PC-9 (cell line): ENCODE data around the gene RAET1L.

Experiments used
- EZH2 ChIP-seq: fragments of 200-600 bp; sonication (generic); IDR thresholded peaks from 2 replicates; pipeline ENCODE4 v1.8.0; 2017; ENCODE audit warnings: antibody characterized with exemption, low read depth
- TF ChIP-seq, protein P1 (sequence below): fragments of 200-600 bp; sonication (generic); conservative IDR thresholded peaks from 2 replicates; pipeline ENCODE4 v1.6.1; 2017; ENCODE audit warnings: mixed run types, antibody characterized with exemption, mild to moderate bottlenecking, moderate library complexity

- TF ChIP-seq, protein P1, sequence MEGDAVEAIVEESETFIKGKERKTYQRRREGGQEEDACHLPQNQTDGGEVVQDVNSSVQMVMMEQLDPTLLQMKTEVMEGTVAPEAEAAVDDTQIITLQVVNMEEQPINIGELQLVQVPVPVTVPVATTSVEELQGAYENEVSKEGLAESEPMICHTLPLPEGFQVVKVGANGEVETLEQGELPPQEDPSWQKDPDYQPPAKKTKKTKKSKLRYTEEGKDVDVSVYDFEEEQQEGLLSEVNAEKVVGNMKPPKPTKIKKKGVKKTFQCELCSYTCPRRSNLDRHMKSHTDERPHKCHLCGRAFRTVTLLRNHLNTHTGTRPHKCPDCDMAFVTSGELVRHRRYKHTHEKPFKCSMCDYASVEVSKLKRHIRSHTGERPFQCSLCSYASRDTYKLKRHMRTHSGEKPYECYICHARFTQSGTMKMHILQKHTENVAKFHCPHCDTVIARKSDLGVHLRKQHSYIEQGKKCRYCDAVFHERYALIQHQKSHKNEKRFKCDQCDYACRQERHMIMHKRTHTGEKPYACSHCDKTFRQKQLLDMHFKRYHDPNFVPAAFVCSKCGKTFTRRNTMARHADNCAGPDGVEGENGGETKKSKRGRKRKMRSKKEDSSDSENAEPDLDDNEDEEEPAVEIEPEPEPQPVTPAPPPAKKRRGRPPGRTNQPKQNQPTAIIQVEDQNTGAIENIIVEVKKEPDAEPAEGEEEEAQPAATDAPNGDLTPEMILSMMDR, result no peak; the same call in 1 of the 2 replicates
- no peak for TF ChIP-seq EZH2
Observed at GRCh38 chr6:150004783-150005717, 20.3 kb downstream of the RAET1L start.
